Stimulated activated CD8-positive, alpha-beta memory T cell treated with anti-CD3 and anti-CD28 coated beads, Interleukin-15, amount 100 ng/mL, for 24 hours (primary cell): ENCODE measurements around the gene PC.

Experiments used
- DNase-seq: peaks from one replicate; pipeline ENCODE4 v3.0.0-alpha.2; 2020; ENCODE audit warnings: low read depth

Gene PC

GRCh38 chr11:66882561-66883015 lies 75.6 kb downstream of the PC start:
- DNase-seq: no peak

GRCh38 chr11:66881927-66882452 lies 76.2 kb downstream of the PC start:
- DNase-seq: no peak

GRCh38 chr11:66881451-66881835 lies 76.7 kb downstream of the PC start:
- no peak for DNase-seq

- DNase-seq: no peak
Observed at GRCh38 chr11:66880496-66881450, 77.4 kb downstream of the PC start.

GRCh38 chr11:66879999-66880398 lies 78.2 kb downstream of the PC start:
- no peak for DNase-seq

- DNase-seq: no peak
Observed at GRCh38 chr11:66879583-66879982, 78.6 kb downstream of the PC start.

- no peak for DNase-seq
Observed at GRCh38 chr11:66879000-66879399, 79.2 kb downstream of the PC start.

GRCh38 chr11:66878474-66878873 lies 79.7 kb downstream of the PC start:
- no peak for DNase-seq

- no peak for DNase-seq
Observed at GRCh38 chr11:66877588-66878385, 80.4 kb downstream of the PC start.

GRCh38 chr11:66875378-66875777 lies 82.8 kb downstream of the PC start:
- no peak for DNase-seq

GRCh38 chr11:66874232-66874631 lies 84.0 kb downstream of the PC start:
- DNase-seq: no peak

GRCh38 chr11:66871521-66871901 lies 86.7 kb downstream of the PC start:
- no peak for DNase-seq

- no peak for DNase-seq
Observed at GRCh38 chr11:66870616-66871520, 87.3 kb downstream of the PC start.

GRCh38 chr11:66870131-66870530 lies 88.1 kb downstream of the PC start:
- no peak for DNase-seq

- DNase-seq: no peak
Observed at GRCh38 chr11:66869567-66869870, 88.7 kb downstream of the PC start.

GRCh38 chr11:66868726-66869566 lies 89.2 kb downstream of the PC start:
- peak; percentile 49 for DNase-seq

- no peak for DNase-seq
Observed at GRCh38 chr11:66868082-66868725, 90.0 kb downstream of the PC start.

GRCh38 chr11:66867425-66868040 lies 90.7 kb downstream of the PC start:
- no peak for DNase-seq

- DNase-seq: no peak
Observed at GRCh38 chr11:66866511-66866986, 91.6 kb downstream of the PC start.

- no peak for DNase-seq
Observed at GRCh38 chr11:66866007-66866406, 92.2 kb downstream of the PC start.
